Ascending aorta (tissue), 2 donors: ENCODE data around the gene DMD. TPM values are rescaled to one million over a fixed set of nuclear protein-coding genes. Genes with fewer than 3 reads are reported as not detected.
A peak's percentile ranks its signal among the peaks of the same experiment; 100 is the strongest.

Experiments used
- DNase-seq, 2 donors: peaks; one replicate each; pipeline ENCODE4 v3.0.0-alpha.2; 2019; ENCODE audit warnings: low spot score in 2 of 2
- H3K27ac ChIP-seq, 2 donors: fragments of 200-600 bp; sonication (generic); one replicate each; pipeline ENCODE4 v1.5.1; 2016 to 2017; ENCODE audit warnings: mild to moderate bottlenecking in 1 of 2
- H3K27me3 ChIP-seq: fragments of 200-600 bp; sonication (generic); one replicate; pipeline ENCODE4 v1.5.1; 2017
- H3K36me3 ChIP-seq, 2 donors: fragments of 200-600 bp; sonication (generic); one replicate each; pipeline ENCODE4 v1.5.1; 2016
- H3K4me1 ChIP-seq, 2 donors: fragments of 200-600 bp; sonication (generic); one replicate each; pipeline ENCODE4 v1.5.1; 2016 to 2017; ENCODE audit warnings: mild to moderate bottlenecking in 1 of 2
- H3K4me3 ChIP-seq, 2 donors: fragments of 200-600 bp; sonication (generic); one replicate each; pipeline ENCODE4 v1.5.1; 2016 to 2017; ENCODE audit warnings: mild to moderate bottlenecking in 1 of 2
- H3K9me3 ChIP-seq, 2 donors: fragments of 200-600 bp; sonication (generic); one replicate each; pipeline ENCODE4 v1.5.1; 2016
- intact Hi-C: fragments of 100-400 bp; cut with DNase I; formaldehyde crosslinking; loops from one replicate; pipeline ENCODE4 v1.15.1; 2023
- total RNA-seq: library from RNA; depleted of rRNA; stranded (reverse); fragments of >200 nt; gene quantifications from one replicate; pipeline ENCODE4 v1.1.0, GENCODE V29; 2016
- TF ChIP-seq, protein P1 (sequence below), 3 experiments: fragments of 200-600 bp in 2 of 3; fragments of 450-650 bp in 1 of 3; sonication (generic) in 2 of 3; IDR thresholded peaks; one replicate each; pipeline ENCODE4 v1.5.1; 2016 to 2019; ENCODE audit warnings: antibody characterized with exemption in 3 of 3, mild to moderate bottlenecking in 1 of 3, moderate library complexity in 1 of 3

DMD gene
- total RNA-seq, 1 donor from 2014 or later, result 40.0 TPM

DNA sequence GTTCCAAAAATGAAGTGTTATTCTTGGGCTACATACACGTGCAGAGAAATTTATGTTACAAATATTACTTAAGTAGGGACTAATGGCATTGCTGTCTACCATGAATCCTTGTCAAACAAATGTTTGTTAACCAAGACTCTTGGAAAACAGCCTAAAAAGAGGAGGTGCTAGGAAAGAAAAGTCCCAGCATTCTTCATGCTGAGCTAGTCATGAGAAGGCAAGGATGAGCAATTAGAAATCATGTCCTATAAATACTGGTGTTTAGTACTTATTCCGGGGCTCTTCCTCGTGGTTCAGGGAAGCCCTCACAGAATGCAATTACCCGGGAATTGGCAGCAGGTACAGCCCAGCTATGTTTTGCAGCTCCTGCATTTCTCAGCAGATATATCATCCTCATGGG lies 1761.4 kb downstream of the DMD start:
- intact Hi-C loops, result no loop called here
- TF ChIP-seq, protein P1, sequence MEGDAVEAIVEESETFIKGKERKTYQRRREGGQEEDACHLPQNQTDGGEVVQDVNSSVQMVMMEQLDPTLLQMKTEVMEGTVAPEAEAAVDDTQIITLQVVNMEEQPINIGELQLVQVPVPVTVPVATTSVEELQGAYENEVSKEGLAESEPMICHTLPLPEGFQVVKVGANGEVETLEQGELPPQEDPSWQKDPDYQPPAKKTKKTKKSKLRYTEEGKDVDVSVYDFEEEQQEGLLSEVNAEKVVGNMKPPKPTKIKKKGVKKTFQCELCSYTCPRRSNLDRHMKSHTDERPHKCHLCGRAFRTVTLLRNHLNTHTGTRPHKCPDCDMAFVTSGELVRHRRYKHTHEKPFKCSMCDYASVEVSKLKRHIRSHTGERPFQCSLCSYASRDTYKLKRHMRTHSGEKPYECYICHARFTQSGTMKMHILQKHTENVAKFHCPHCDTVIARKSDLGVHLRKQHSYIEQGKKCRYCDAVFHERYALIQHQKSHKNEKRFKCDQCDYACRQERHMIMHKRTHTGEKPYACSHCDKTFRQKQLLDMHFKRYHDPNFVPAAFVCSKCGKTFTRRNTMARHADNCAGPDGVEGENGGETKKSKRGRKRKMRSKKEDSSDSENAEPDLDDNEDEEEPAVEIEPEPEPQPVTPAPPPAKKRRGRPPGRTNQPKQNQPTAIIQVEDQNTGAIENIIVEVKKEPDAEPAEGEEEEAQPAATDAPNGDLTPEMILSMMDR (IDR thresholded peaks at IDR 0.05), result no peak
- no peaks in the 10 kb centered on the region for H3K9me3 ChIP-seq
- H3K4me1 ChIP-seq, result no peaks in the 10 kb centered on the region
- H3K27me3 ChIP-seq, result no peaks in the 10 kb centered on the region
- no peaks in the 10 kb centered on the region for H3K36me3 ChIP-seq
- peak overlapping the region in 1 of 2 donors; percentile 7 for H3K27ac ChIP-seq
- no peak for DNase-seq
- no peak overlapping the region for H3K4me3 ChIP-seq

DNA sequence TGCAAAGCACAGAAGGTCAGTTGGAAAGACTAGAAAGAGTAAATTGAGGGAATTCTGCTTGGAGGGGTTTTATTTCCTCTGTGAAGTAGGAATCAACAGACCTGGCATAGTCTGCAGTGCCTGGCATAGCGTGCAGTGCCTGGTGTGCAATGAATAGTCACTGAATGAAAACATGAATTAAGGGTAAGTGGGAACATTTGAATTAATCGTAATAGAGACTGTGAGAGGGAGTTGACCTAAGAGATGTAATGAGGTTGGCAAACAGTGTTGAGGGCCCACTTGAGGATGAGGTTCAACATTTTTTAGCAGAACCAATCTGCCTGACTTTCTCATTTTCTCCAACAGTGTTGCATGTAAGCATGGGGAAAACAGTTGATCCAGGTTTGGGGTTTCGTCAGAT lies 1762.3 kb downstream of the DMD start:
- intact Hi-C loops, result no loop called here
- TF ChIP-seq, protein P1 (IDR thresholded peaks at IDR 0.05), result no peak
- no peaks in the 10 kb centered on the region for H3K27me3 ChIP-seq

DNA sequence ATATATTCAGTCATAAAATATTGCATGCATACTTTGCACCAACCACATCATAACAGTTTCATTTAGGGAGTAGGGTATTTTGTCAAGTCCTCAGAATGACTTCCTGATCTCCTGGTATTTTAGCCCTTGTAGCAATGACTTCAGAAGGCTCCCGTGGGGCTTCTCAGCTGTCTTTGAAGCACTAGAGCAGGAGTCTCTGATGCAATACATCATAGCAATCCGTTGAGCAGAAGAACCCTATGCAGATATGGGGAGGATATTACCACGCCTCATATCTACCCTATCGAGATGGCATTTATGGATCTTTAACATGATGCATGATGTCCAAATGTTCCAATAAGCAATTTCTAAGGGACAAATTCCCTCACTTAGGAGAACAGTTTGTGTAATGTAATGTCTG lies 1765.8 kb downstream of the DMD start:
- DNase-seq, result no peak
- Histone ChIP-seq H3K4me3 (no peak overlapping the region), H3K9me3 (no peaks in the 10 kb centered on the region), H3K27me3 (no peaks in the 10 kb centered on the region), H3K4me1 (no peaks in the 10 kb centered on the region), H3K27ac (no peak overlapping the region), H3K36me3 (no peaks in the 10 kb centered on the region)
- intact Hi-C loops, result no loop called here
- TF ChIP-seq, protein P1 (IDR thresholded peaks at IDR 0.05), result no peak

More for the DNA sequence above, 1762.3 kb downstream of the DMD start:
- H3K4me3 ChIP-seq, result no peak overlapping the region
- H3K4me1 ChIP-seq, result no peaks in the 10 kb centered on the region
- no peaks in the 10 kb centered on the region for H3K9me3 ChIP-seq
- no peak overlapping the region for H3K27ac ChIP-seq
- H3K36me3 ChIP-seq, result no peaks in the 10 kb centered on the region
- no peak for DNase-seq

DNA sequence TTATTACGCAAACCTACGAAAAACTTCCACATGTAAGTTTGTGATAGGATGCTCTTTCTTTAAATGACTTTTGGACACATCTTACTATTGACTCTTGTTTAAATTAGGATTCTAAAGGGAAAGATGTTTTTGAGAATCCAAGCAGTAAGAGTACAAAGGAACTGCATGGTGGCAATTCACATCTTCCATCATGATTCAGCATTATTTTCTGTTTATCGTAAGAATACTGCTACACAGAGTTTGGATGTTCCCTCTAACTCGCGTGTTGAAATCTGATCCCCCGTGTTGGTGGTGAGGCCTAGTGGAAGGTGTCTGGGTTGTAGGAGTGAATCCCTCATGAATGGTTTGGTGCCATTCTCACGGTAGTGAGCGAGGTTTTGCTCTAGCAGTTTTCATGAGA lies 1767.7 kb downstream of the DMD start:
- Histone ChIP-seq H3K9me3 (no peaks in the 10 kb centered on the region), H3K27ac (no peak overlapping the region), H3K4me1 (no peaks in the 10 kb centered on the region), H3K36me3 (no peaks in the 10 kb centered on the region), H3K27me3 (no peaks in the 10 kb centered on the region), H3K4me3 (no peak overlapping the region)
- DNase-seq, result no peak
- intact Hi-C loops, result no loop called here
- TF ChIP-seq, protein P1 (IDR thresholded peaks at IDR 0.05), result no peak

DNA sequence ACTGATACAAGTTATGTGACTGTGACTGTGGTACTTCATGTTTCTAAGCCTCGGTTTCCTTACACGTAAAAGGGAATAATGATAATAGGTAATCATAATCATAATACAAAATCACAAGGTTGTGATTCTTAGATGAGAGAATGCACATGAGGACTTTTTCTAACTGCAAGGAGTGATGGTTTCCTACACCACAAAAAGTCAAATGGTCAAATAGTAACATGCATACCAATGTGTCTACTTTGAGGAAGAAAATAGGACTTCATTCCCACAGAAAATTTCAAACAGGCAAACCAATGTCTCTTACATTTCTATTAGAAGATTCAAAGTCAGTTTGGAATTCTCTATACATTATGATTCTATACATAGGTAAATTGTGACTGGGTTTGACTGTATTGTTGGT lies 1770.8 kb downstream of the DMD start:
- H3K27me3 ChIP-seq, result no peaks in the 10 kb centered on the region
- H3K36me3 ChIP-seq, result no peaks in the 10 kb centered on the region
- intact Hi-C loops, result no loop called here
- no peaks in the 10 kb centered on the region for H3K9me3 ChIP-seq
- DNase-seq, result no peak
- H3K27ac ChIP-seq, result no peak overlapping the region
- no peaks in the 10 kb centered on the region for H3K4me1 ChIP-seq
- TF ChIP-seq, protein P1 (IDR thresholded peaks at IDR 0.05), result no peak
- H3K4me3 ChIP-seq, result no peak overlapping the region

DNA sequence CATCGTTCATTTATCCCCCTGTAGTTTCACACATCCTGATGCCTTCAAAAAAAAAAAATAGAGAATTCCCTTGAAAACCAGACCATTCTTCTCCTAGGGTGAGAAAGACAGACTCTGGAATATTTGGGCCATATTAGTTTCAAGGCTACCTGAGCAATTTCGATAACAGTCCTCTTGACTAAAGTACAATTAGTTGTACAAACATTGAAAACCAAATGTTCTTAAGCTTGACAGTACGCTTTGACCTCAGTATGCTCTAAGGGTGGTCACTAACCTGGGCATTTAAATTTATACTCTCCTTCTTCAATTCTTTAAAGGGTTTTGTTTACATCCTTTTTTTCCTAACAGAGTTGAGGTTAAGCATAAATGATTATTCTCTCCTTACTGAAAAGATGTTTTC lies 1774.9 kb downstream of the DMD start:
- no peak overlapping the region for H3K27ac ChIP-seq
- no peaks in the 10 kb centered on the region for H3K4me1 ChIP-seq
- TF ChIP-seq, protein P1 (IDR thresholded peaks at IDR 0.05), result no peak

More for the DNA sequence above, 1774.9 kb downstream of the DMD start:
- no peaks in the 10 kb centered on the region for H3K36me3 ChIP-seq
- intact Hi-C loops, result no loop called here
- no peak for DNase-seq
- no peak overlapping the region for H3K4me3 ChIP-seq
- no peaks in the 10 kb centered on the region for H3K27me3 ChIP-seq
- no peaks in the 10 kb centered on the region for H3K9me3 ChIP-seq
